DMS53 treated with DMSO at 0.1 percent for 48 hours (cell line): ENCODE results near the gene ZNF554.
"Not testable (repeated sequence)": the region's sequence is repeated elsewhere in the genome, so short reads cannot be mapped to it uniquely, and the experiment has no call there.

Source experiments
- DNase-seq: peaks from one replicate; lab custom pipeline; 2025; ENCODE audit not compliant: unreplicated experiment; lab: John Stamatoyannopoulos, UW

Gene ZNF554

GRCh38 chr19:2806736-2807378 lies 12.8 kb upstream of the ZNF554 start:
- DNase-seq = no peak

- no peak for DNase-seq
Measured at GRCh38 chr19:2807379-2808128, 12.1 kb upstream of the ZNF554 start.

GRCh38 chr19:2808129-2808941 lies 11.3 kb upstream of the ZNF554 start:
- DNase-seq = no peak

DNA sequence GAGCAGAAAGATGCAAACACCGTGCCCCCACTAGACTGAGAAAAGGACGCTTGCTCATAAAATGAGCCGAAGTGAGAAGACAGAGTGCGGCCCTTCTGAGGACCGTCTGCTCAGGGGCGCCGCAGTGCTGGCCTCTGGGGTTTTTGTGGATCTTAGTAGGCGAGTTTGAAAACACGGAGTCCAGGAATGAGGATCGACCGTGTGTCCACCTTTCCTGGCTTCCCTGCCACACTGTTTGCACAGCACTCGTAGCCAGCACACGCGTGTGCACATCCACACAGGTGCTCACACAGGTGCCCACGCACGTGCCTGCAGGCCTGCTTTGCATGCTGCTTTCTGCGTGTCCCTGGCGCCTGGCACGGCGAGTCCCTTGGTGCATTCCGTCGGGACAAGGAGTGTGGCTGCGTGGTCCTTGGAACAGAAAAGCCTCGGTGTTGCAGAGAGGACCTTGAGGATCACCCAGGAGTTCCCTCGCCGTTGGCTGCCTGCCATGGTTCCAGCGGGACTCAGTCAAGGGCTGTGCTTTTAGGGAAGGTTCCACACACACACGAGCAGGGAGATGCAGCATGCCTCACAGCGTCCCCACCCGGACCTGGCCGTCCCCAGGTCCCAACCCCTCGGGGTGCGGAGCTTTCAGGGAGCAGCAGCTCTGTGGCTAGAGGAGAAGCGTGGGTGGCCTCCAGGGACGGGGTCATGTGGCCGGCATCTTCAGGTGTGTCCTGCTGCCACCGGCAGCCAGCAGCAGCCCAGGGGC lies 10.1 kb upstream of the ZNF554 start:
- no peak for DNase-seq

DNA sequence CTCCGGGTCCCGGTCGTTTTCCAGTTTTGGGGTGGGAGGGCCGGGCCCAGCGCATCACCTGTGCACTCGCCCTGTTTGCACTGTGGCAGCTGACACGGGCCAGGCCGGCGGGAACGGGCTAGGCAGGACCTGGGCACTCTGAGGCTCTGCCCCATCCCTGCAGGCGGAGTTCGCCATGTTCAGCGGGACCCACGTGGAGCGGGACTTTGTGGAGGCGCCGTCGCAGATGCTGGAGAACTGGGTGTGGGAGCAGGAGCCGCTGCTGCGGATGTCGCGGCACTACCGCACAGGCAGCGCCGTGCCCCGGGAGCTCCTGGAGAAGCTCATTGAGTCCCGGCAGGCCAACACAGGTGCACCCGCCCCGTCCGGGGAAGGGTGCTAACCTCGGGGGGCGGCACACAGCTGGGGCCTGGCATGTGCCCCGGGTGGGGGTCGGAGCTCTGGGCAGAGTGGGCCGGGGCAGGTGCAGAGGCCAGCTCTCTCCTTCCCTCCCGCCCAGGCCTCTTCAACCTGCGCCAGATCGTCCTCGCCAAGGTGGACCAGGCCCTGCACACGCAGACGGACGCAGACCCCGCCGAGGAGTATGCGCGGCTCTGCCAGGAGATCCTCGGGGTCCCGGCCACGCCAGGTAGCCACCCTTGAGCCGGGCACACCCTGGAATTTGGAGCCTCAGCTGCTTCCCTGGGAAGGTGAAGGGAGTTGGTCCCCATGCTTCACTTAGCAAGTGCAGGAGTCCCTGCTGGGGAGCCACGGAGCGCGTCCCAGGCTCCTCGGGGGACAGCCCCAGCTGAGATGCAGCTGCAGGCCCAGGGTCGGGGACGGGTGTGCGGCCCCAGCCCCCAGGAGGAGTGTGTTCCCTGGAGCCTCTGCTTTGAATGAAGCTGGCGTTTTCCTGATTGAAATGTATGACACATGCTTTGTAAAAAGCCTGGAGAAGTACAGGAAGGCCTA lies 9.3 kb upstream of the ZNF554 start:
- no peak for DNase-seq

GRCh38 chr19:2811221-2811722 lies 8.4 kb upstream of the ZNF554 start:
- DNase-seq = no peak

DNA sequence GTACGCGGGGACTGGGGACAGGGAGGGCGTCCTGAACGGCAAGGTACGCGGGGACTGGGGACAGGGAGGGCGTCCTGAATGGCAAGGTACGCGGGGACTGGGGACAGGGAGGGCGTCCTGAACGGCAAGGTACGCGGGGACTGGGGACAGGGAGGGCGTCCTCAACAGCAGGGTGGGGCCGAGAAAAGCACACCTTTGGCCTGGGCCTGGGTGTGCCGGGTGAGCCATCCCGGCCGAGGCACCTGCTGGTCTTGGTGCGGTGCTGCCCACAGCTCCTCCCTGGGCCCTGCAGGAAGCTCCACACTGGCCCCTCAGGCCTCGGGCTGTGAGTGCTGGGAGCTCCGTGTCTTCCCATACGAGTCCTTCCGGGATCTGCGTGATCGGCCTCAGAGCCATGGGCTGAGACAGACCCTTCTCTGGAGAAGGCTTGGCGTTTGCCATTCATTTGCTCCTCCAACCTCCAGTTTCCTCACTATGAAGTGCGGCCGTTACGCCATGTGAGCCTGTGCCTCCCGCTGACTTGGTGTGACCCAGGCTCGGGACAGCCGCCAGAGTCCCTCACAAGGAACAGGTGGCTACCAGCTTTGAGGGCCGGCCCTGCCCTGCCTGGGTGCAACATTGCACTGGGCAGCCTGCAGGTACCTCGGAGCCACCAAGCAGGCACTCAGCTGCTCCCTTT lies 7.8 kb upstream of the ZNF554 start:
- no peak for DNase-seq

DNA sequence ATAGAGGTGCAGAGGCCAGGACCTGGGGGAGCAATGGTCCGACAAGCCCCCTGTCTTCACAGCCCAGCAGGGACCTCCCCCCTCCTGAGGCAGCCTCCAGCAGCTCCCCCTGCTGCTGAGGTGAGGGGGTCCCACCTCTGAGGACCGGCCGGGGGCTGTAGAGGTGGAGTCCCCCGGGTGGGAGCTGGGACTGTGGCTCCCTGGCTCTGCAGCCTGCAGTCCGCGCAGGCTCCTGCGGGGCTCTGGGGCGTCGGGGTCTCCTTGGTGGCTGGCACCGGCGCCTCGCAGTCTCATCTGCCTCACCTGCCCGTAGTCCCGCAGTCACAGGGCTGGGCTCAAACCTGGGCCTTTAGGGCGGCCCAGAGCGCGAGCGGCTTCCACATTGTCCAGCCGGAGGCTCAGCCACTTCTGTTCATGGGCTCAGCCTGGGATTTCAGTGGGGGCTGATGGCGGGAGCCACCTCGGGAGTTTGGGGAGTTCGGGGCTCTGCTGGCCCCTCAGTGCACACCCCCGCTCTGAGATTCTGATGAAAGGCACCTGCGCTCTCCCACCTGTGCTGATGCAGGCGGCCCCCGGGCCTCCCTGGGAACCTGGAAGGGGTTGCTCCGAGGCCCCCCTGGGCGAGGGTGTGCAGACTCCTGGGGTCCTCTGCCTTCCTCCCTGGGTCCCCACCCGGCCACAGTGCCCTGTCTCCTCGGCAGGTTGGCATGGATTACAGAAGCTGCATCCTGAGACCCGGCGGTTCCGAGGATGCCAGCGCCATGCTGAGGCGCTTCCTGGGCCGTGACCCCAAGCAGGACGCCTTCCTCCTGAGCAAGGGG lies 7.0 kb upstream of the ZNF554 start:
- no peak for DNase-seq

DNA sequence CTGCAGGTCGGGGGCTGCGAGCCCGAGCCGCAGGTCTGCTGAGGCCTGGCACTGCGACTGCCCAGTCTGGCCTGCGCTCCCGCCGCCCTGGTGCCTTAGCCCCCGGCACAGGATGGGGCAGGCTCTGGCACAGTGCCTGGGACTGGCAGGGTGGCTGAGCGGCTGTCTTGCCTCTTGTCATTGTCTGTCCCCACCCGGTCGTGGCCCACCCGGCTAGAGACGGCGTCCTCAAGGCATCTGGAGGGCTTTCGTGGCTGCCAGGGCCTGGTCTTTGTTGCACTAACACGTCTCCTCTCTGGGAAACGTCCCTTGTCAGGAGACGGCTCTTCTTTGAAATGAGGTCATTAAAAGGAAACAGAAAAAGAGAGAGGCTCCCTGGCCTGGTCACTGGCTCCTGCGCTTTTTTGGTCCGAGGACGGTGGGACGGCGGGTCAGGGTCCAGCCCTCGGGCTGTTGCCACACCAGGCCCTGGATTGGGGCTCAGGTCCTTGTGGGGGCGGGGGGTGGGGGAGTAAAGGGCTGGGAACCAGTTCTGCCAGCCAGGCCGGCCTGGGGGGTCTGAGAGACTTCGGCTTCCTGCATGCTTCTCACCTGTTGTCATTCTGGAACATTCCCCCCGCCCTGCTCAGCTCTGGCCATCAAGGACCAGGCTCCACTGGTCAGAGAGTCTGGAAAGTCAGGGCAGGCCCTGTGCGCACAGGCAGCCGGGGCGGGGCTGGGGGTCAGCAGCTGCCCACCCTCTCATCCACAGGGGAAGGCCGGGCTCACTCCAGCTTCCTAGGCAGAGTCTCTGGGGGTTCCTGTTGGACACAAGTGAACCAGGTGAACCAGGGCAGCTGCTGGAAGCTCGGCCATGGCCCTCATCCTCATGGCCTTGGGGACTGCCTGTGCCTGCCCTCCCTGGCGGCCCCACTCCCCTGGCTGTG lies 6.2 kb upstream of the ZNF554 start:
- no peak for DNase-seq

- no peak for DNase-seq
Measured at GRCh38 chr19:2814426-2814825, 5.2 kb upstream of the ZNF554 start.

DNA sequence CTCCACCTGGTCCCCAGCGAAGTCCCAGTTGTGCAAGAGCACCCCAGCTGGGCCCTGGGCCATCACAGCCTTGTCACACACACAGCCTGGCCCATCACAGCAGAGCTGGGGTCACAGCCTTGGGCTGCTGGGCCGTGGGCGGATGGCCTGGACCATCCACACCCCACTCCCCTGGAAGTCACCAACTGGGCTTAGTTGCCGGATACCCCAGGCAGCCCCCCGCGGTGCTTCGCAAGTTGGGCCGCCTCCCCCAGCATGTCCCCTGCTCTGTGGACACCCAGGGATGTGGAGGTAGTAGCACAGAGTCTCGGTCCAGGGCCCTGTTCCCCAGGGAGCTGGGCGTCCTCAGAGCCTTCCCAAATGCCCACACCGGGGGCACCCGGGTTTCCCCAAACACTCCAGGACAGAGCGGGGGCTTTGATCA lies 4.5 kb upstream of the ZNF554 start:
- DNase-seq = no peak

DNA sequence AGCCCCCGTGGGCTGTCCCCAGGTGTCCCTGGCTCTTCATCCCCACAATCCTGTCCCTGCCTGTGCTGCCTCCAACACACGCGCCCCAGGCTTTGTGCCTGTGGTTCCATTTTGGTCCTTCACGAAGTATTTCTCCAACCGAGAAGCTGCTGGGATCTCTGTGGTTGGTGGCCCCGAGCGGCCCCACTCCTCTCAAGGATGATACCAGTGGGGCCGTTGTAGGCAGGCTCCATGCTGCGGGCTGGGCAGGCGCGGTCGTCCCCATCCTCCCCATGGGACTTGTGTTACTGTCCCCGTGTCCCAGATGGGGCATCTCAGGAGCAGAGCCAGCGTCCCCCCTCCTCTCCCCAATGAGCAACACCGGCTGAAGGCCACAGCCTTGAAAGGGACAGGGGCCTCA lies 3.7 kb upstream of the ZNF554 start:
- DNase-seq = no peak

DNA sequence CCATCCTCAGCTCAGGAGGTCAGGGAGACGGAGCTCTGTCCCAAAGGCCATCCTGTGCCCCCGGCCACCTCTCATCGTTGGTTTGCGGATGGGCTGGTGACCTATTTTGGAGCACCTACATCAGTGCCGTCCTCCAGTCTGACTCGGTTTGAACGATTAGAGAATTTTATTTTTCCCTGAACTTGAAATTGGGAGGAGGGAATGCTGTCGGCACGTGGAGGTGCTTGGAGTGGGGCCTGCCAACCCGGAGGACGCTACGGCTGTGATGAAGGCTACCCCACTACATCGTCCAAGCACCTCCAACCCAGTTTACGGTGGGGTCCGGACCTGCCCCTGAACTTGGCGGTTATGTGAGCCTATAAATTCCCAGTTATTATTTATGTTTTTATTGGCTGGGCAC lies 3.0 kb upstream of the ZNF554 start:
- no peak for DNase-seq

DNA sequence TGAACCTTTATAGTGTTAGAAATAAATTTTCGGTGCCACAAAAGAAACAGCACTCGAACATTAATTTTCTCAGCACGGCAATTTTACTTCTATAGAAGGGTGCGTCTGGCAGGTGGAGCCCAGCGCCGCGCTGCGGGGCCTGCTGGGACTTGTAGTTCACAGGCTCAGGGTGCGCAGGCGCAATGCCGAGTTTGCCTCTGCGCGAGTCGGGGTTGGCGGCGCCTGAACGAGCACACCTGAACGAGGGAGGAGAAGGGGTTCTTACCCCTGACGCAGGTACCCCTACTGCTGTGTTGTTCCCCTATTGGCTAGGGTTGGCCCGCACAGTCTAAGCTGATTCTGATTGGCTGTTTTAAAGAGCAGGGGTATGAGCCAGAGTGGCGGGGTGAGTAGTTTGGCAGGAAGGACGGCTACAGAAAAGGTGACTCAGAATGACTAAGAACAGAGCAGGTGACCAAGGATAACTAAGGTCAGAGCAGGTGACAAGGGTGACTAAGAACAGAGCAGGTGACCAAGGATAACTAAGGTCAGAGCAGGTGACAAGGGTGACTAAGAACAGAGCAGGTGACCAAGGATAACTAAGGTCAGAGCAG lies 2.3 kb upstream of the ZNF554 start:
- not testable (repeated sequence) for DNase-seq

DNA sequence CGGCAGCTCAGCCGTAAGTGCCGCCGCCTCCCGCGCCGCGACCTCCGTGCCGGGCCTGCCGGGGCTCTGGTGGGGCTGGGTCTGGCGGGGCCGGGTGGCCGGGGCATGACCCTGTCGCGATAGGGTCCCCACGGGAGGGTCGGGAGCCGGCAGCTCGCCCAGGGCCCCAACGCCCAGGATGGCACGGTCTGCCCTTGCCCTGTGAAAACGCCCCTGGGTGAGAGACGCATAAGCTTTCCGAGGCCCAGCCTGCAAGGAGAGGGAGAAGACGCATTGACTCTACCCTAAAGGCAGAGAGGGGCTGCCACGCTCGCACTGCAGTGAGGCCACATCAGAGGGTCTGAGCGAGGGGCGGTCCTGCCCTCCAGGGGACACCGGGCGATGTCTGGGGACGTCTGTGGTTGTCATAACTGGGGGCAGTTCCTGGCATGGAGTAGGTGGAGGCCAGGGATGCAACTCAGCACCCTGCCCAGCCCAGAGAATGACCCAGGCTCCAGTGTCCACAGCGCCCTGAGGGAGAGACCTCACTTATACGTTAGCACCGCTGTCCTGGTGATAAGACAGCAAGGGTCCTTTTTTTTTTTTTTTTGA lies 539 bp downstream of the ZNF554 start:
- no peak for DNase-seq

DNA sequence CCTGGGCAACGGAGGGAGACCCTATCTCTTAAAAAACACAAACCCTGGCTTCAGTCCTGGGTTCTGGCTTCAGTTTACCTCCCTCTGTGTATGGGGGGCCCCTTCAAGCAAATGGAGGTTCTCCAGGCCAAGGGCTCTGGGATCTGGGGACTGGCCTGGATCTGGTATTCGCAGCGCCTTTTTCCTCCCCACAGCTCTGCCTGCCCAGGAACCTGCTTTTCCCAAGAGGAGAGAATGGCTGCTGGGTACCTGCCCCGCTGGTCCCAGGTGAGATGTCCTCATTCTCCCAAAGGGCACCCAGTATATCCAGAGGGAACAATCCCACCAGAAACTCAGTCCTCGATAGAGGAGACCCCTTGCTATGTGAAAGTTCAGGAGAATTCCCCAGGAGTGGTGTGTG lies 3.2 kb downstream of the ZNF554 start:
- DNase-seq = no peak

DNA sequence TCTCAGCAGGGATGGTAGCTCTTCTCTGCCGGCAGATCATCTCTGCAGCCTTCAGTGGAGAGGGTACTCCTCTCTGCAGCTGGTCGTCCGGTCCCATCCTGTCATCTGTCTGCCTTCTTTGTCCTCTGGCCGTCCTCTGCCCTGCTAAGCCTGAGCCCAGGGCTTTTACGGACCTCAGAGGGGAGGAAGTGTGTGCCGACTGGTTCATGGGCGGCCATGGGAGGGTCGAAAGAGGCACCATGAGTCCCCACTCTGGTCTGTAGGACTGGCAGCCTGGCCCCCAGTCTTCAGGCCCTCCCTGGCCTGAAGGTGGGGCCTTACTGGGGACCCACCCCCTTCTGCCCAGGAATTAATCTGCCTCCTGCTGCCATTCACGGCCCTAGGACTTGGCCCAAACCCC lies 4.0 kb downstream of the ZNF554 start:
- DNase-seq = no peak
